Measurements from ENCODE around the gene CD300A. TPM values are rescaled to one million over a fixed set of nuclear protein-coding genes. Genes with fewer than 3 reads are reported as not detected.

Gene CD300A
- total RNA-seq, 1 experiment from 2014 or later, result 0.45 TPM

GRCh38 chr17:74526681-74527080 is 60.2 kb downstream of the CD300A start:
- BruUV-seq (replicated peaks), result no TSS peak
- H3K4me1 Mint-ChIP-seq (ENCODE audit: low read depth, unreplicated experiment), result no peaks in the 10 kb centered on the region
- CTCF ChIA-PET, result no interaction called here
- H3K27me3 Mint-ChIP-seq (ENCODE audit: unreplicated experiment), result peaks cover 100% of the 10 kb centered on the region
- H3K4me3 Mint-ChIP-seq (ENCODE audit: low read depth, unreplicated experiment), result no peak overlapping the region
- intact Hi-C loops (cut with micrococcal nuclease; ENCODE audit: unreplicated experiment), result no loop called here
- no peak for DNase-seq
- H3K9me3 Mint-ChIP-seq (ENCODE audit: low read depth, unreplicated experiment), result no peaks in the 10 kb centered on the region
- TF ChIP-seq, protein P1, sequence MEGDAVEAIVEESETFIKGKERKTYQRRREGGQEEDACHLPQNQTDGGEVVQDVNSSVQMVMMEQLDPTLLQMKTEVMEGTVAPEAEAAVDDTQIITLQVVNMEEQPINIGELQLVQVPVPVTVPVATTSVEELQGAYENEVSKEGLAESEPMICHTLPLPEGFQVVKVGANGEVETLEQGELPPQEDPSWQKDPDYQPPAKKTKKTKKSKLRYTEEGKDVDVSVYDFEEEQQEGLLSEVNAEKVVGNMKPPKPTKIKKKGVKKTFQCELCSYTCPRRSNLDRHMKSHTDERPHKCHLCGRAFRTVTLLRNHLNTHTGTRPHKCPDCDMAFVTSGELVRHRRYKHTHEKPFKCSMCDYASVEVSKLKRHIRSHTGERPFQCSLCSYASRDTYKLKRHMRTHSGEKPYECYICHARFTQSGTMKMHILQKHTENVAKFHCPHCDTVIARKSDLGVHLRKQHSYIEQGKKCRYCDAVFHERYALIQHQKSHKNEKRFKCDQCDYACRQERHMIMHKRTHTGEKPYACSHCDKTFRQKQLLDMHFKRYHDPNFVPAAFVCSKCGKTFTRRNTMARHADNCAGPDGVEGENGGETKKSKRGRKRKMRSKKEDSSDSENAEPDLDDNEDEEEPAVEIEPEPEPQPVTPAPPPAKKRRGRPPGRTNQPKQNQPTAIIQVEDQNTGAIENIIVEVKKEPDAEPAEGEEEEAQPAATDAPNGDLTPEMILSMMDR (IDR thresholded peaks at IDR 0.05; ENCODE audit: unreplicated experiment), result no peak
- no peaks in the 10 kb centered on the region for H3K36me3 Mint-ChIP-seq (ENCODE audit: insufficient read depth, unreplicated experiment)
- no peak overlapping the region for H3K27ac Mint-ChIP-seq (ENCODE audit: unreplicated experiment)

GRCh38 chr17:74527081-74527480 is 60.6 kb downstream of the CD300A start:
- Mint-ChIP-seq H3K4me3 (ENCODE audit: low read depth, unreplicated experiment) (no peak overlapping the region), H3K36me3 (ENCODE audit: insufficient read depth, unreplicated experiment) (no peaks in the 10 kb centered on the region), H3K4me1 (ENCODE audit: low read depth, unreplicated experiment) (no peaks in the 10 kb centered on the region), H3K27ac (ENCODE audit: unreplicated experiment) (no peak overlapping the region), H3K9me3 (ENCODE audit: low read depth, unreplicated experiment) (no peaks in the 10 kb centered on the region), H3K27me3 (ENCODE audit: unreplicated experiment) (peaks cover 100% of the 10 kb centered on the region)
- intact Hi-C loops (cut with micrococcal nuclease; ENCODE audit: unreplicated experiment), result no loop called here
- DNase-seq, result no peak
- TF ChIP-seq, protein P1 (IDR thresholded peaks at IDR 0.05; ENCODE audit: unreplicated experiment), result no peak
- CTCF ChIA-PET, result no interaction called here
- no TSS peak for BruUV-seq (replicated peaks)

- H3K4me3 Mint-ChIP-seq (ENCODE audit: low read depth, unreplicated experiment), result no peak overlapping the region
- intact Hi-C loops (cut with micrococcal nuclease; ENCODE audit: unreplicated experiment), result no loop called here
- no peak overlapping the region for H3K27ac Mint-ChIP-seq (ENCODE audit: unreplicated experiment)
- TF ChIP-seq, protein P1 (IDR thresholded peaks at IDR 0.05; ENCODE audit: unreplicated experiment), result no peak
- CTCF ChIA-PET, result no interaction called here
- peaks cover 100% of the 10 kb centered on the region for H3K27me3 Mint-ChIP-seq (ENCODE audit: unreplicated experiment)
- no peaks in the 10 kb centered on the region for H3K9me3 Mint-ChIP-seq (ENCODE audit: low read depth, unreplicated experiment)
- no peaks in the 10 kb centered on the region for H3K4me1 Mint-ChIP-seq (ENCODE audit: low read depth, unreplicated experiment)
- BruUV-seq (replicated peaks), result no TSS peak
- H3K36me3 Mint-ChIP-seq (ENCODE audit: insufficient read depth, unreplicated experiment), result no peaks in the 10 kb centered on the region
- DNase-seq, result no peak
Observed at GRCh38 chr17:74527756-74528155, 61.3 kb downstream of the CD300A start.

DNA sequence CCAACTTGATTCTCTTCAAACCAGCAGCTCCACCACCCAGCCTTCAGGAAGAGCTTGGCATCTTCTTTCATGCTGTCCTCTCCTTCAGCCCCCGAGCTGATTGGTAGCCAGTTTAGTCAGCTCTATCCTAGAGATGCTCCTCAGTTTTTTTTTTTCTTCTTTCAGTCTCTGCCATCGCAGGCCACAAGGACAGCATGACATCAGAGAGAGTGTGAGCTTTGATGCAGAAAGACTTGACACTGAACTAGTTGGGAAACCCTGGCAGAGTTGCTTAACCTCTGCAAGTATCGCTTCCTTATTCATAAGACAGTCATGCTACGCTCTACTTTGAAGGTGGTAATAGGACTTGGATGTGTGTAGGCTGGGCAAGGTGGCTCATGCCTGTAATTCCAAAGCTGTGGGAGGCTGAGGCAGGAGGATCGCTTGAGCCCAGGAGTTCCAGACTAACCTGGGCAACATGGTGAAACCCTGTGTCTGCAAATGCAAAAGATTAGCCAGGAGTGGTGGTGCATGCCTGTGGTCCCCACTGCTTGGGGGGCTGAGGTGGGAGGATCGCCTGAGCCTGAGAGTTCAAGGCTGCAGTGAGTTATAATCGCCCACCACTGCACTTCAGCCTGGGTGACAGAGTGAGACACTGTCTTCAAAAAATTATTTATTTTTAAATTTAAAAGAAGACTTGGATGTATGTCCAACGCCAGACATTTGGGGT is 62.2 kb downstream of the CD300A start:
- CTCF ChIA-PET, result no interaction called here
- H3K4me3 Mint-ChIP-seq (ENCODE audit: low read depth, unreplicated experiment), result no peak overlapping the region
- no peak overlapping the region for H3K27ac Mint-ChIP-seq (ENCODE audit: unreplicated experiment)
- no peak for DNase-seq
- TF ChIP-seq, protein P1 (IDR thresholded peaks at IDR 0.05; ENCODE audit: unreplicated experiment), result no peak
- H3K9me3 Mint-ChIP-seq (ENCODE audit: low read depth, unreplicated experiment), result no peaks in the 10 kb centered on the region
- peaks cover 100% of the 10 kb centered on the region for H3K27me3 Mint-ChIP-seq (ENCODE audit: unreplicated experiment)
- H3K4me1 Mint-ChIP-seq (ENCODE audit: low read depth, unreplicated experiment), result no peaks in the 10 kb centered on the region
- intact Hi-C loops (cut with micrococcal nuclease; ENCODE audit: unreplicated experiment), result no loop called here
- no peaks in the 10 kb centered on the region for H3K36me3 Mint-ChIP-seq (ENCODE audit: insufficient read depth, unreplicated experiment)
- BruUV-seq (replicated peaks), result no TSS peak
